Activated CD8-positive, alpha-beta T cell treated with anti-CD3 and anti-CD28 coated beads, Interleukin-2, amount 10 ng/mL, durations not matched to agents 7 days and 5 days (primary cell): ENCODE results near the gene LY6G6D. TPM values are rescaled to one million over a fixed set of nuclear protein-coding genes. Genes with fewer than 3 reads are reported as not detected.
A peak's percentile ranks its signal among the peaks of the same experiment; 100 is the strongest.

Source experiments
- ATAC-seq: fragments of 150-1000 bp; cut with Tn5 transposase; one replicate; pipeline ENCODE4 v1.10.0; 2021; ENCODE audit warnings: moderate library complexity
- CTCF ChIA-PET: fragments of 350-600 bp; sonication (Branson Sonifier 250); formaldehyde crosslinking; loops from one replicate; lab custom pipeline; 2021; ENCODE audit warnings: antibody characterized with exemption; lab: Charles Lee
- POLR2A ChIA-PET: fragments of 350-600 bp; sonication (Branson Sonifier 250); formaldehyde crosslinking; loops from one replicate; lab custom pipeline; 2021; ENCODE audit warnings: antibody characterized with exemption; lab: Charles Lee
- DNase-seq: peaks from one replicate; pipeline ENCODE4 v3.0.0-alpha.2; 2020
- H3K27ac Mint-ChIP-seq: one replicate; pipeline ENCODE4 v1.8.0; 2021; ENCODE audit warnings: mild to moderate bottlenecking, mixed read lengths
- H3K27me3 Mint-ChIP-seq: one replicate; pipeline ENCODE4 v1.8.0; 2021; ENCODE audit warnings: low read depth, mixed read lengths
- H3K36me3 Mint-ChIP-seq: one replicate; pipeline ENCODE4 v1.8.0; 2021; ENCODE audit warnings: low read depth, mixed read lengths
- H3K4me1 Mint-ChIP-seq: one replicate; pipeline ENCODE4 v1.8.0; 2021; ENCODE audit warnings: low read depth, mixed read lengths
- H3K4me3 Mint-ChIP-seq: one replicate; pipeline ENCODE4 v1.8.0; 2021; ENCODE audit warnings: mild to moderate bottlenecking, mixed read lengths
- H3K9me3 Mint-ChIP-seq: one replicate; pipeline ENCODE4 v1.8.0; 2022; ENCODE audit warnings: mixed read lengths; ENCODE audit not compliant: insufficient read depth
- total RNA-seq, 2 experiments: library from RNA; stranded (reverse); gene quantifications; one replicate each; pipeline ENCODE4 v1.2.3, GENCODE V29; 2021

Gene LY6G6D
- total RNA-seq, 2 experiments from 2014 or later = not detected

DNA sequence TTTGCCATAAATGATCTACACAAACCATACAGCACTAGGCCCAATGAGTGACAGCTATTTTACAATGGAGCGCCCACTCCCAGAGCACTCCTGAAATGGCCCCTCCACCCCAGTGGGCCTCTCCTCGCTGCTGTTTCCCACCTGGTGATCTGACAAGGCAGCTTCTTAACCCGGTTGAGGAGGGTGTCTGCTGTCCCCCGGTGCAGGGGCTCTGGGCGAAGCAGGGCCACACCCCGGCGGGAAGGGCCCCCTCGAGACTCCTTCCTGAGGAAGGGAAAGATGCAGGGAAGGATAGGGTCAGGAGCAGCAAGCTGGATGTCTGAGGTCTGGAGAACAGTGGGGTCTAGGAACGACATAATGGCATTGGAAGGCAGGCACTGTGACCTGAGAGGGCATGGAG lies 22.3 kb upstream of the LY6G6D start:
- Mint-ChIP-seq H3K36me3 (peaks cover 47% of the 10 kb centered on the region), H3K27me3 (no peaks in the 10 kb centered on the region), H3K4me3 (no peak overlapping the region), H3K27ac (no peak overlapping the region), H3K9me3 (no peaks in the 10 kb centered on the region), H3K4me1 (peaks cover 10% of the 10 kb centered on the region)
- DNase-seq (no peak), ATAC-seq (no peak)
- POLR2A ChIA-PET = no interaction called here
- CTCF ChIA-PET = interaction anchor here (1.5 to 3.5 kb wide), 2 partner anchors 10 to 77 kb away, joined by 3 to 7 read pairs; partner anchors contain the start of gene ABHD16A

DNA sequence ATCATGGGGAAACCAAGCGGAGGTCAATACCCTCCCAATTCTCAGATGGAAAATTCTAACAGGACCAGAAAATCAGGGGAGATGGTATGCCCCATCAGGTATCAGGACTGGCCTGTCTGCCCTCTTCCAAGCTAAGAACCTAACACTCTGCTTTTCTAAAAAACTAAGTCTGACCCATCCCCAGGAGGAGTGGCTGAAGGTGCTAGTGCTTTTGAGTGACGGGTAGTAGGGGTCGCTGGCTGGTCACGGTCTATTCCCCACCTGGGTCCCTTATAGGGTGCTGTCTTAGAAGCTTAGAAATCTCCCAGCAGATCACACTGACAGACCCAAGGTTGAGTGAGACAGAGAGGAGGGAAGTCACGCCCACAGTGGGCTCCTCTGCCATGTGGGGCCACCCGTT lies 21.6 kb upstream of the LY6G6D start:
- Mint-ChIP-seq H3K36me3 (peaks cover 48% of the 10 kb centered on the region), H3K27me3 (no peaks in the 10 kb centered on the region), H3K27ac (no peak overlapping the region), H3K4me3 (no peak overlapping the region), H3K4me1 (peaks cover 10% of the 10 kb centered on the region), H3K9me3 (no peaks in the 10 kb centered on the region)
- ATAC-seq (no peak), DNase-seq (no peak)
- ChIA-PET CTCF (interaction anchor here (1.5 to 3.5 kb wide), 3 partner anchors 10 to 137 kb away, joined by 3 to 7 read pairs (median 5); partner anchors contain the start of gene ABHD16A), POLR2A (interaction anchor here (0.7 to 2.1 kb wide), 3 partner anchors 25 to 46 kb away, joined by 3 to 7 read pairs (median 5); partner anchors contain the start of genes GPANK1 and MSH5)

DNA sequence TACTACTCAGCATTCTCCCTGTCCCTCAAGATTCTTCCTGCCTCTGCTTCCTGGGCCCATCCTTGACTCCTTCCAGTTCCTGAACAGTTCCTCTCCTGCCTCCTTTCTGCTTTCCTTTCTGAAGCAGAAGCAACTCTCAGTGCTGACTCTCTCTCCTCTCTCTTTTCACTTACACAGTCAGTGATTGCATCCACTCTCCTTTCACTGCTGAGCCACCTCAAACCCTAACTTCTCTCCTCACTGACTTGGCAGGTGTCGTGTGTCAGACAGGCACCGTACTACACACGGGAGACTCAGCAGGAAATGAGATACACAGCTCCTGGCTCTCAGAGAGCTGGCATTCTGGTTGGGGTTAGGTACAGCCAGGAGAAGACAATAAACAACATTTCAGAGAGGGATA lies 17.6 kb upstream of the LY6G6D start:
- ChIA-PET CTCF (interaction anchor here (1.0 kb wide), 1 partner anchor 32 kb away, joined by 3 read pairs; no protein-coding TSS in a partner anchor), POLR2A (no interaction called here)
- peaks cover 19% of the 10 kb centered on the region for H3K4me1 Mint-ChIP-seq
- DNase-seq (no peak), ATAC-seq (no peak)
- peak overlapping the region; percentile 31 for H3K27ac Mint-ChIP-seq
- H3K9me3 Mint-ChIP-seq = no peaks in the 10 kb centered on the region
- H3K36me3 Mint-ChIP-seq = peaks cover 47% of the 10 kb centered on the region
- no peak overlapping the region for H3K4me3 Mint-ChIP-seq
- H3K27me3 Mint-ChIP-seq = no peaks in the 10 kb centered on the region

- peaks cover 25% of the 10 kb centered on the region for H3K4me1 Mint-ChIP-seq
- POLR2A ChIA-PET = no interaction called here
- no peaks in the 10 kb centered on the region for H3K9me3 Mint-ChIP-seq
- DNase-seq = no peak
- H3K36me3 Mint-ChIP-seq = peaks cover 34% of the 10 kb centered on the region
- H3K27me3 Mint-ChIP-seq = no peaks in the 10 kb centered on the region
- H3K4me3 Mint-ChIP-seq = peak overlapping the region; percentile 97
- ATAC-seq = no peak
- CTCF ChIA-PET = interaction anchor here (2.2 kb wide), 1 partner anchor 69 kb away, joined by 5 read pairs; no protein-coding TSS in a partner anchor
- H3K27ac Mint-ChIP-seq = peak overlapping the region; percentile 58
Measured at GRCh38 chr6:31700740-31701401, 14.3 kb upstream of the LY6G6D start.

DNA sequence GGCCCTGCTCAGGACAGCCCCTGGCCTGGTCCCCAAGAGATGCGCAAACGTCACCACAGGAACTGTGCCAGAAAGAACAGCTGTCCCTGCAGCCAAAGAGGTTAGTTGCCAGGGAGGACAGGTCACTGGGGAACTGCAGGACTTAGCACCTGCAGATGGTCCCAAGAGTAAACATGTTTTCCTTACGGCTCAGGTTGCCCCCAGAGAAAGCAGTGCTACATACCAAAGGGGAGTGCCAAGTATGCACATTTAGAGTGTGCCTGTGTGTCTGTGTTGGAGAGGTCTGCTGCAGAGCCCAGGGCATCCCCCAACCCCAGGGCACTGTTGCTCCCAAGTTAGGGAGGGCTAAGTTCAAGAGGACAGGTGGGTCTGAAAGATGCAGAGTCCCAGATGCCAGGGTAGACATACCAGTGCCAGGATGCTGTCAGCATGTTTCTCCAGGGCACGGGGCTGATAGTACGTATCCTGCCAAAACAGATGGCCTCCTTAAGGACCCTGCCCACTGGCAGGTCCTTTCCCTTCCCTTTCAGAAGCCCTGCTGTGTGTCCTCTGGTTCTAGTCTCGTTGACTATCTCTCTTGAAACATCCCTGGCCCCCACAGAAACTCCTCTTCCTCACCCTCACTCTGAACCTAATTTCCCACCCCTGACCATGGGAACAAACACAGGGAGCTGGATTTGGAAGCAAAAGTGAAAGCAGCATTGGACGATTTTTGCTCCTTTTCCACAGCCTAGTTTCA lies 13.3 kb upstream of the LY6G6D start:
- Mint-ChIP-seq H3K4me3 (peak overlapping the region; percentile 97), H3K27me3 (no peaks in the 10 kb centered on the region), H3K9me3 (no peaks in the 10 kb centered on the region), H3K36me3 (peaks cover 31% of the 10 kb centered on the region), H3K27ac (peak overlapping the region; percentile 95), H3K4me1 (peaks cover 25% of the 10 kb centered on the region)
- no peak for ATAC-seq
- DNase-seq = no peak
- ChIA-PET POLR2A (interaction anchor here (0.7 to 2.3 kb wide), 5 partner anchors 34 to 160 kb away, joined by 3 to 20 read pairs (median 8); partner anchors contain the start of genes CLIC1, CSNK2B, DDX39B and GPANK1), CTCF (interaction anchor here (2.8 kb wide), 1 partner anchor 11 kb away, joined by 9 read pairs; no protein-coding TSS in a partner anchor)

- Mint-ChIP-seq H3K4me3 (peak overlapping the region; percentile 97), H3K27me3 (no peaks in the 10 kb centered on the region), H3K36me3 (peaks cover 26% of the 10 kb centered on the region), H3K27ac (peak overlapping the region; percentile 95), H3K9me3 (no peaks in the 10 kb centered on the region), H3K4me1 (peaks cover 24% of the 10 kb centered on the region)
- ChIA-PET CTCF (interaction anchor here (1.1 to 2.8 kb wide), 8 partner anchors 10 to 151 kb away, joined by 3 to 9 read pairs (median 6); no protein-coding TSS in a partner anchor), POLR2A (interaction anchor here (0.7 to 2.3 kb wide), 9 partner anchors 11 to 161 kb away, joined by 3 to 20 read pairs (median 6); partner anchors contain the start of genes APOM, C6orf47, CLIC1 and CSNK2B)
- ATAC-seq = peak; percentile 2
- peak; percentile 44 for DNase-seq
Measured at GRCh38 chr6:31702405-31702818, 12.7 kb upstream of the LY6G6D start.

DNA sequence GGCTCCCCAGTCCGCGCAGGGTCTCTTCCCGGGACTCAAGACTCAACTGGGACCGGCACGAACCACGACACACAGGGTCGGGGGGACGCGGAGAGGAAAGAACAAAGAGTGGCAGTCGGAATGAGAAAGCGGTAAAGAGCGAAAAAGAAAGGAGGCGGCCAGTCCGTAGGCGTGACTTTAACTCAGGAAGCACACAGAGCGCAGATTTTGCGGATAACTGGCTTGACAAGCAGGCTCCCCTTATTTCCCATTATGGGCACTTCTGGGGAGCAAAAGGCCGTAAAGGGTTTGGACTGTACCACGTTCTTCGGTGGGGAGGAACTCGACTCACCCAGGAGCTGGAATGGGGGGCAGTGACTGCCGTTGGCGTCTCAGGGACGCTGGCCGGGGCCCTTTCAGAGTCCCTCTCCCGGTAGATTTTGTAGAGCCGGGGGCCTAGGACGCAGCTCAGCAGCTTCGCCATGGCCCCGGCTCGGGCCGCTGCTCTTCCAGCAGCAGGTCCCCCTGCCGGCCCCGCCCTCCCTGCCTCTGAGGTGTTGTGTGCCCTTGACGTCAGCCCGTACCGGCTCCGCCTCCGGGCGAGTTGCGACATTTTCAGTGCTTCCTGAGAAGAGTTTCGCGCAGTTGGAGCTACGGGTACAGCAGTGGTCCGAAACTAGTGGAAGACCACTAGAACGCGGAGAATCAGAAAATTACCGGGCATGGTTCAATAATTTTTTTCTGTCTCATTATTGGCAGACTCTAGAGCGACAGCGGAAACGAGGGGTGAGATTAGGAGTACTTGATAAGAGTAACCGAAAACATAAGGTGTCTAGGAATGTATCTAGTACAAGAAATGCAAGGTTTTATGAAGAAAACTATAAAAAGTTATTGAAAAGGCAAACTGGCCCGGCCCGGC lies 12.1 kb upstream of the LY6G6D start, which contains the start of gene ABHD16A:
Gene ABHD16A (minus strand): TSS at position 506 of the 898 bp plus-strand sequence. CDS start 43 bp downstream, at position 463.
- no peaks in the 10 kb centered on the region for H3K27me3 Mint-ChIP-seq
- peak; percentile 99 for DNase-seq
- peak within 1 kb of the TSS; percentile 95 for H3K27ac Mint-ChIP-seq
- peak; percentile 96 for ATAC-seq
- peaks cover 21% of the 10 kb centered on the region for H3K36me3 Mint-ChIP-seq
- no peaks in the 10 kb centered on the region for H3K9me3 Mint-ChIP-seq
- ChIA-PET CTCF (interaction anchor here (0.7 to 2.8 kb wide), 15 partner anchors 9 to 152 kb away, joined by 3 to 9 read pairs (median 4); partner anchors contain the start of genes LSM2 and LY6G5C), POLR2A (interaction anchor here (0.5 to 2.3 kb wide), 13 partner anchors 8 to 132 kb away, joined by 3 to 20 read pairs (median 6); partner anchors contain the start of genes APOM, C6orf47, CLIC1 and CSNK2B)
- H3K4me3 Mint-ChIP-seq = peak within 1 kb of the TSS; percentile 97
- H3K4me1 Mint-ChIP-seq = peaks cover 19% of the 10 kb centered on the region

DNA sequence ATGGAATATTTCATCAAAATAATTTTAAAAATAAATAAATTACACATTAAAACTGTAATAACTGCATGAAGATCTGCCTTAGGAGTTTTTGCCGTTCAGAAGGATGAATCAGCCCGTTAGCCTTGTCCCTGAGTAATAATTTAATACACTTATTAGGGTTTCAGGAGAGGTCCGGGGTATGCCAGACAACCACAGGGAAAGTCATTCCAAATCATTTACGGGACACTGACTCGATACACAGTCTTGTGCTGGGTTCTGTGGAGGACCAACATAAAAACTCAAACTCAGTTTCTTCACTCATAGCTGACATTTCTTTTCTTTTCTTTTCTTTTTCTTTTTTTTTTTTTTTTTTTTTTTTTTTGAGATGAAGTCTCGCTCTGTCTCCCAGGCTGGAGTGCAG lies 9.2 kb upstream of the LY6G6D start:
- ATAC-seq (no peak), DNase-seq (no peak)
- no peak overlapping the region for H3K4me3 Mint-ChIP-seq
- peaks cover 9% of the 10 kb centered on the region for H3K36me3 Mint-ChIP-seq
- no peaks in the 10 kb centered on the region for H3K9me3 Mint-ChIP-seq
- peaks cover 23% of the 10 kb centered on the region for H3K4me1 Mint-ChIP-seq
- CTCF ChIA-PET = no interaction called here
- no peaks in the 10 kb centered on the region for H3K27me3 Mint-ChIP-seq
- H3K27ac Mint-ChIP-seq = no peak overlapping the region
- POLR2A ChIA-PET = no interaction called here

- no peaks in the 10 kb centered on the region for H3K9me3 Mint-ChIP-seq
- ChIA-PET CTCF (no interaction called here), POLR2A (interaction anchor here (0.7 kb wide), 1 partner anchor 34 kb away, joined by 3 read pairs; the partner anchor contains the start of gene MSH5)
- no peak within 1 kb of the TSS for H3K27ac Mint-ChIP-seq
- ATAC-seq (no peak), DNase-seq (no peak)
- no peak within 1 kb of the TSS for H3K4me3 Mint-ChIP-seq
- H3K4me1 Mint-ChIP-seq = peaks cover 23% of the 10 kb centered on the region
- H3K27me3 Mint-ChIP-seq = no peaks in the 10 kb centered on the region
- H3K36me3 Mint-ChIP-seq = peaks cover 4% of the 10 kb centered on the region
Measured at GRCh38 chr6:31706599-31706998, 8.5 kb upstream of the LY6G6D start, which contains the start of gene LY6G6F. Gene LY6G6F, plus strand, starts transcription at chr6:31706866. Its CDS starts 41 bp downstream, at chr6:31706907.

GRCh38 chr6:31707701-31708100 lies 7.4 kb upstream of the LY6G6D start:
- ATAC-seq (no peak), DNase-seq (no peak)
- Mint-ChIP-seq H3K4me3 (no peak overlapping the region), H3K27ac (no peak overlapping the region), H3K4me1 (peaks cover 26% of the 10 kb centered on the region), H3K27me3 (no peaks in the 10 kb centered on the region), H3K36me3 (peaks cover 2% of the 10 kb centered on the region), H3K9me3 (no peaks in the 10 kb centered on the region)
- CTCF ChIA-PET = no interaction called here
- POLR2A ChIA-PET = no interaction called here
